ENCODE data around the gene MTFR1L.
A peak's percentile ranks its signal among the peaks of the same experiment; 100 is the strongest.

Gene MTFR1L

GRCh38 chr1:25813734-25814471 is 5.9 kb upstream of the MTFR1L start:
- Histone ChIP-seq H3K9me2 (ENCODE audit: low read depth, low read length) (no peaks in the 10 kb centered on the region), H2AFZ (ENCODE audit: low read length) (no peak overlapping the region), H3K36me3 (ENCODE audit: insufficient read depth, low read length) (no peaks in the 10 kb centered on the region), H3K79me2 (ENCODE audit: insufficient read depth, low read length) (no peaks in the 10 kb centered on the region), H3K27ac (ENCODE audit: low read depth, low read length, poor library complexity, severe bottlenecking) (no peak overlapping the region), H3K9me3 (ENCODE audit: low read length) (no peaks in the 10 kb centered on the region), H3K4me1 (ENCODE audit: insufficient read depth, low read length, severe bottlenecking) (peaks cover 18% of the 10 kb centered on the region), H3K4me3 (ENCODE audit: low read depth, low read length, poor library complexity, severe bottlenecking) (no peak overlapping the region), H4K20me1 (ENCODE audit: insufficient read depth, low read length) (no peaks in the 10 kb centered on the region), H3F3A (ENCODE audit: insufficient read depth, low read length) (no peaks in the 10 kb centered on the region), H3K4me2 (ENCODE audit: low read length) (no peak overlapping the region), H3K27me3 (ENCODE audit: insufficient read depth, low read length) (no peaks in the 10 kb centered on the region), H3K9ac (ENCODE audit: low read length) (no peak overlapping the region)
- TF ChIP-seq EZH2 (IDR thresholded peaks at IDR 0.05; ENCODE audit: borderline replicate concordance, low read length) (no peak), CTCF (IDR thresholded peaks at IDR 0.05; ENCODE audit: low read length) (peak; percentile 48; the same call in 1 of the 2 replicates)

GRCh38 chr1:25814549-25815087 is 5.1 kb upstream of the MTFR1L start:
- no peaks in the 10 kb centered on the region for H3K9me3 ChIP-seq (ENCODE audit: low read length)
- no peak overlapping the region for H3K4me2 ChIP-seq (ENCODE audit: low read length)
- no peaks in the 10 kb centered on the region for H4K20me1 ChIP-seq (ENCODE audit: insufficient read depth, low read length)
- no peaks in the 10 kb centered on the region for H3K79me2 ChIP-seq (ENCODE audit: insufficient read depth, low read length)
- no peak overlapping the region for H3K9ac ChIP-seq (ENCODE audit: low read length)
- no peaks in the 10 kb centered on the region for H3F3A ChIP-seq (ENCODE audit: insufficient read depth, low read length)
- H3K9me2 ChIP-seq (ENCODE audit: low read depth, low read length) = no peaks in the 10 kb centered on the region
- H3K36me3 ChIP-seq (ENCODE audit: insufficient read depth, low read length) = no peaks in the 10 kb centered on the region
- H3K27ac ChIP-seq (ENCODE audit: low read depth, low read length, poor library complexity, severe bottlenecking) = no peak overlapping the region
- H2AFZ ChIP-seq (ENCODE audit: low read length) = no peak overlapping the region
- H3K4me1 ChIP-seq (ENCODE audit: insufficient read depth, low read length, severe bottlenecking) = peaks cover 16% of the 10 kb centered on the region
- TF ChIP-seq EZH2 (IDR thresholded peaks at IDR 0.05; ENCODE audit: borderline replicate concordance, low read length) (no peak), CTCF (IDR thresholded peaks at IDR 0.05; ENCODE audit: low read length) (no peak)
- no peak overlapping the region for H3K4me3 ChIP-seq (ENCODE audit: low read depth, low read length, poor library complexity, severe bottlenecking)
- no peaks in the 10 kb centered on the region for H3K27me3 ChIP-seq (ENCODE audit: insufficient read depth, low read length)

GRCh38 chr1:25815208-25816111 is 4.3 kb upstream of the MTFR1L start:
- Histone ChIP-seq H3K27ac (ENCODE audit: low read depth, low read length, poor library complexity, severe bottlenecking) (no peak overlapping the region), H3K4me1 (ENCODE audit: insufficient read depth, low read length, severe bottlenecking) (peaks cover 8% of the 10 kb centered on the region), H2AFZ (ENCODE audit: low read length) (no peak overlapping the region), H3K27me3 (ENCODE audit: insufficient read depth, low read length) (no peaks in the 10 kb centered on the region), H3K79me2 (ENCODE audit: insufficient read depth, low read length) (no peaks in the 10 kb centered on the region), H3K9me2 (ENCODE audit: low read depth, low read length) (no peaks in the 10 kb centered on the region), H3K4me3 (ENCODE audit: low read depth, low read length, poor library complexity, severe bottlenecking) (no peak overlapping the region), H3K9me3 (ENCODE audit: low read length) (no peaks in the 10 kb centered on the region), H3K36me3 (ENCODE audit: insufficient read depth, low read length) (no peaks in the 10 kb centered on the region), H3K4me2 (ENCODE audit: low read length) (no peak overlapping the region), H3K9ac (ENCODE audit: low read length) (no peak overlapping the region), H3F3A (ENCODE audit: insufficient read depth, low read length) (no peaks in the 10 kb centered on the region), H4K20me1 (ENCODE audit: insufficient read depth, low read length) (no peaks in the 10 kb centered on the region)
- TF ChIP-seq EZH2 (IDR thresholded peaks at IDR 0.05; ENCODE audit: borderline replicate concordance, low read length) (no peak), CTCF (IDR thresholded peaks at IDR 0.05; ENCODE audit: low read length) (no peak)
